B cell (primary cell): ENCODE measurements around the gene ENOX1. TPM values are rescaled to one million over a fixed set of nuclear protein-coding genes. Genes with fewer than 3 reads are reported as not detected.

Source experiments
- ATAC-seq: fragments of 200-7000 bp; cut with Tn5 transposase; one replicate; pipeline ENCODE4 v1.10.0; 2021; ENCODE audit warnings: low read depth, mild to moderate bottlenecking, moderate number of reproducible peaks, moderate library complexity
- CTCF ChIA-PET: fragments of 350-600 bp; sonication (Branson Sonifier 250); formaldehyde crosslinking; loops from one replicate; lab custom pipeline; 2021; ENCODE audit warnings: antibody characterized with exemption, inconsistent platforms; lab: Charles Lee
- POLR2A ChIA-PET: fragments of 350-600 bp; sonication (Branson Sonifier 250); formaldehyde crosslinking; loops from one replicate; lab custom pipeline; 2021; ENCODE audit warnings: antibody characterized with exemption; lab: Charles Lee
- DNase-seq: peaks from one replicate; pipeline ENCODE4 v3.0.0; 2013
- H2AFZ ChIP-seq: 2 replicates; pipeline ENCODE4 v1.6.1; 2012; ENCODE audit warnings: mild to moderate bottlenecking, low read depth, low read length; ENCODE audit not compliant: insufficient read depth, poor library complexity, severe bottlenecking
- H3K27ac ChIP-seq, 2 donors: 1 replicate in 1 of 2; 2 replicates in 1 of 2; pipeline ENCODE4 v1.5.1; 2012 to 2013; ENCODE audit warnings: low read length in 2 of 2, mild to moderate bottlenecking in 2 of 2, moderate library complexity in 1 of 2
- H3K27me3 ChIP-seq, 4 experiments: fragments of 200-600 bp in 1 of 4; sonication (generic) in 1 of 4; replicated peaks in 1 of 4; 1 replicate in 2 of 4; 2 replicates in 2 of 4; pipeline versions ENCODE4 v1.6.1 to v1.7.0; 2013 to 2016; ENCODE audit warnings: low read length in 3 of 4, mild to moderate bottlenecking in 2 of 4, mixed read lengths in 1 of 4, moderate library complexity in 1 of 4; ENCODE audit not compliant: insufficient read depth in 4 of 4, control insufficient read depth in 3 of 4; ENCODE audit errors: control extremely low read depth in 1 of 4
- H3K36me3 ChIP-seq, 2 experiments: replicated peaks in 1 of 2; 1 replicate in 1 of 2; 2 replicates in 1 of 2; pipeline versions ENCODE4 v1.6.1 to v1.7.1; 2013; ENCODE audit warnings: low read length in 1 of 2; ENCODE audit not compliant: insufficient read depth in 2 of 2, control insufficient read depth in 1 of 2; ENCODE audit errors: control extremely low read depth in 1 of 2, extremely low read depth in 1 of 2
- H3K4me1 ChIP-seq, 2 donors: fragments of 200-600 bp in 1 of 2; sonication (generic) in 1 of 2; 1 replicate in 1 of 2; 2 replicates in 1 of 2; pipeline versions ENCODE4 v1.5.1 to v1.6.1; 2013 to 2017; ENCODE audit warnings: low read length in 2 of 2; ENCODE audit not compliant: control insufficient read depth in 2 of 2, insufficient read depth in 2 of 2
- H3K4me2 ChIP-seq: replicated peaks from 2 replicates; pipeline ENCODE3; 2012; ENCODE audit warnings: mild to moderate bottlenecking, low read depth, low read length; ENCODE audit not compliant: poor library complexity, severe bottlenecking
- H3K4me3 ChIP-seq, 5 experiments: fragments of 200-600 bp in 1 of 5; sonication (generic) in 1 of 5; 1 replicate in 3 of 5; 2 replicates in 2 of 5; pipeline versions ENCODE4 v1.5.1 to v1.7.0; 2011 to 2016; ENCODE audit warnings: low read length in 4 of 5, mild to moderate bottlenecking in 4 of 5, low read depth in 2 of 5, control low read depth in 1 of 5, moderate library complexity in 1 of 5; ENCODE audit not compliant: insufficient read depth in 1 of 5; ENCODE audit errors: control extremely low read depth in 1 of 5, extremely low read depth in 1 of 5
- H3K79me2 ChIP-seq: fragments of 200-600 bp; sonication (generic); one replicate; pipeline ENCODE4 v1.6.0; 2016; ENCODE audit warnings: low read length; ENCODE audit not compliant: control insufficient read depth, insufficient read depth
- H3K9ac ChIP-seq: fragments of 200-600 bp; sonication (generic); 2 replicates; pipeline ENCODE4 v1.6.1; 2017; ENCODE audit warnings: mild to moderate bottlenecking, low read length, moderate library complexity
- H3K9me3 ChIP-seq, 3 donors: one replicate each; pipeline versions ENCODE4 v1.6.1 to v1.7.1; 2013; ENCODE audit warnings: low read length in 2 of 3; ENCODE audit not compliant: control insufficient read depth in 2 of 3, insufficient read depth in 1 of 3; ENCODE audit errors: control extremely low read depth in 1 of 3
- H4K20me1 ChIP-seq: 2 replicates; pipeline ENCODE4 v1.6.0; 2012; ENCODE audit warnings: mild to moderate bottlenecking, low read length; ENCODE audit not compliant: insufficient read depth, control insufficient read depth, poor library complexity, severe bottlenecking
- H3K27ac Mint-ChIP-seq: one replicate; pipeline ENCODE4 v1.8.0; 2021; ENCODE audit warnings: mixed read lengths
- H3K27me3 Mint-ChIP-seq: one replicate; pipeline ENCODE4 v1.8.0; 2021; ENCODE audit warnings: mixed read lengths
- H3K4me1 Mint-ChIP-seq: one replicate; pipeline ENCODE4 v1.8.0; 2021; ENCODE audit warnings: mixed read lengths
- H3K4me3 Mint-ChIP-seq: one replicate; pipeline ENCODE4 v1.8.0; 2021; ENCODE audit warnings: mixed read lengths
- H3K9me3 Mint-ChIP-seq: one replicate; pipeline ENCODE4 v1.8.0; 2022; ENCODE audit warnings: mixed read lengths; ENCODE audit not compliant: insufficient read depth
- CTCF ChIP-seq: fragments of 200-600 bp; IDR thresholded peaks from one replicate; pipeline ENCODE4 v1.8.0; 2022; ENCODE audit warnings: antibody characterized with exemption, mild to moderate bottlenecking
- EZH2 ChIP-seq: IDR thresholded peaks from 2 replicates; pipeline ENCODE4 v1.6.1; 2012; ENCODE audit warnings: borderline replicate concordance, low read depth, mild to moderate bottlenecking, moderate library complexity, low read length; ENCODE audit not compliant: insufficient read depth, poor library complexity, severe bottlenecking
- WGBS: methylation state at CpG from one replicate; pipeline ENCODE4 v1.1.5; 2013; ENCODE audit warnings: missing lambda C conversion rate; ENCODE audit not compliant: insufficient coverage; 5-methylcytosine and 5-hydroxymethylcytosine counted together
- intact Hi-C: fragments of 100-400 bp; cut with micrococcal nuclease; formaldehyde crosslinking; loops from one replicate; pipeline ENCODE4 v1.10.0; 2022
- polyA plus RNA-seq: library from polyadenylated mRNA; depleted of rRNA; stranded (reverse); fragments of >200 nt; gene quantifications from 2 replicates; pipeline ENCODE4 v1.2.3, GENCODE V29; 2012
- total RNA-seq, 2 donors: library from RNA; stranded (reverse); fragments of 120-200 nt in 1 of 2; gene quantifications; 1 replicate in 1 of 2; 2 replicates in 1 of 2; pipeline versions ENCODE4 v1.2.3 to v1.2.4, GENCODE V29; 2013 to 2022

The ENOX1 gene
- total and polyA plus RNA-seq, 2 donors (not counting 1 experiment from before 2014, with no cell fraction given), result not detected

- no peak for ATAC-seq
- no peak overlapping the region for H3K27ac ChIP-seq
- intact Hi-C loops, result no loop called here
- H3K36me3 ChIP-seq, result no peaks in the 10 kb centered on the region
- no peak overlapping the region for H3K27ac Mint-ChIP-seq
- TF ChIP-seq CTCF, result no peak
- no peak for TF ChIP-seq EZH2
- H3K4me3 Mint-ChIP-seq, result no peak overlapping the region
- H3K9ac ChIP-seq, result no peak overlapping the region
- H3K27me3 ChIP-seq, result no peaks in the 10 kb centered on the region
- no peaks in the 10 kb centered on the region for H3K4me1 Mint-ChIP-seq
- no peak overlapping the region for H3K4me2 ChIP-seq
- H3K9me3 ChIP-seq, result no peaks in the 10 kb centered on the region
- H3K4me3 ChIP-seq, result no peak overlapping the region
- no peak for DNase-seq
- H3K9me3 Mint-ChIP-seq, result no peaks in the 10 kb centered on the region
- no peaks in the 10 kb centered on the region for H3K4me1 ChIP-seq
- H3K79me2 ChIP-seq, result no peaks in the 10 kb centered on the region
- H3K27me3 Mint-ChIP-seq, result peaks cover 9% of the 10 kb centered on the region
- H4K20me1 ChIP-seq, result no peaks in the 10 kb centered on the region
- POLR2A ChIA-PET, result no interaction called here
- no peak overlapping the region for H2AFZ ChIP-seq
- WGBS, result 14% methylated on average over 1 of the region's 3 CpGs
- CTCF ChIA-PET, result interaction anchor here (0.6 kb wide), 1 partner anchor 636 kb away, joined by 3 read pairs; no protein-coding TSS in a partner anchor
Observed at GRCh38 chr13:43230989-43231388, 555.8 kb downstream of the ENOX1 start.

GRCh38 chr13:43229506-43229905 is 557.3 kb downstream of the ENOX1 start:
- H3K36me3 ChIP-seq, result no peaks in the 10 kb centered on the region
- no peak overlapping the region for H3K9ac ChIP-seq
- peaks cover 14% of the 10 kb centered on the region for H3K27me3 Mint-ChIP-seq
- H3K27ac Mint-ChIP-seq, result no peak overlapping the region
- no peak overlapping the region for H3K4me2 ChIP-seq
- WGBS, result 64% methylated on average over 3 of the region's 3 CpGs
- no peaks in the 10 kb centered on the region for H4K20me1 ChIP-seq
- TF ChIP-seq EZH2 (no peak), CTCF (no peak)
- no peak overlapping the region for H2AFZ ChIP-seq
- H3K4me1 ChIP-seq, result no peaks in the 10 kb centered on the region
- ChIA-PET POLR2A (no interaction called here), CTCF (no interaction called here)
- H3K4me3 Mint-ChIP-seq, result no peak overlapping the region
- H3K27ac ChIP-seq, result no peak overlapping the region
- H3K9me3 Mint-ChIP-seq, result no peaks in the 10 kb centered on the region
- ATAC-seq (no peak), DNase-seq (no peak)
- H3K27me3 ChIP-seq, result no peaks in the 10 kb centered on the region
- no peak overlapping the region for H3K4me3 ChIP-seq
- H3K4me1 Mint-ChIP-seq, result no peaks in the 10 kb centered on the region
- H3K9me3 ChIP-seq, result no peaks in the 10 kb centered on the region
- no peaks in the 10 kb centered on the region for H3K79me2 ChIP-seq
- intact Hi-C loops, result no loop called here
